NT2/D1 (cell line): ENCODE measurements around the gene SPATA21.

Experiments
- SUZ12 ChIP-seq: IDR thresholded peaks from 2 replicates; pipeline ENCODE4 v1.6.1; 2011; ENCODE audit not compliant: insufficient read length, insufficient read depth; ENCODE audit errors: extremely low read depth
- YY1 ChIP-seq: IDR thresholded peaks from 2 replicates; pipeline ENCODE4 v1.6.1; 2011; ENCODE audit not compliant: insufficient read length, insufficient read depth
- ZNF274 ChIP-seq: IDR thresholded peaks from 2 replicates; pipeline ENCODE4 v1.6.1; 2011; ENCODE audit warnings: mild to moderate bottlenecking, low read depth, low read length

- TF ChIP-seq ZNF274 (no peak), YY1 (peak; percentile 100), SUZ12 (no peak)
Measured at GRCh38 chr1:16366722-16367257, 70.4 kb downstream of the SPATA21 start, which contains the start of gene SZRD1.
